ENCODE results near the gene SAMD7. TPM values are rescaled to one million over a fixed set of nuclear protein-coding genes. Genes with fewer than 3 reads are reported as not detected.

Gene SAMD7
- total RNA-seq, 1 donor from 2014 or later = not detected

DNA sequence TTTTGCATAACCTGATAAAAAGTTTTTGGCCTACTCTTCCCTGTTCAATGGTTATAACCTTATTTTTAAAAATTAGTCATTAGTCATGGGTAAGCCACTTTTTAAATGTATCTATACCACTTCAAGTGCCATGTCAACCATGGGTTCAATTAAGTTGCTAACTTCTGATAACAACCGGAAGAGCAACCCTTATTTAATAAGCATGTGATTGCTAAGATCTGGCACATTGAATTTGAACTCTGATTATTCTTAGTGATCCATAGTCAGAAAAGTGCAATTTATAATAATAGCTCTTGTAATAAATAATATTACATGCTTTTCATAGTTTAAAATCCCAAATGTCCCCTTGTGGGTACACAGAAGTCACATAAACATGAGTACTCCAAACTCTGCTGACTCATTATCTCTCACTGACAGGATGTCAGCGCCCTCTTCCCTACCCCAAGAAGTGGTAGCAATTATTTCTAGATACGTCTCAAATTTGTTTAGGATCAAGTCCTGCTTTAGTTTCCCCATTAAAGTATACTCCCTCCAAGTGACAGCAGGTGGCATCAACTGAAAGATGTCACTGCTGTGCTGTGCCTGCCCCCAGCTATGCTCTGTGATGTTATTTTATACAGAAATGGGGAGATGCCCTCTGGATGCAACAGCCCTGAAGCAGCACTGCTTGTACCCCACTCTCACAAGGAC lies 18.6 kb downstream of the SAMD7 start:
- no peaks in the 10 kb centered on the region for H3K36me3 Mint-ChIP-seq (ENCODE audit: low read depth)
- no peak overlapping the region for H3K27ac Mint-ChIP-seq (ENCODE audit: unreplicated experiment)
- TF ChIP-seq, protein P1, sequence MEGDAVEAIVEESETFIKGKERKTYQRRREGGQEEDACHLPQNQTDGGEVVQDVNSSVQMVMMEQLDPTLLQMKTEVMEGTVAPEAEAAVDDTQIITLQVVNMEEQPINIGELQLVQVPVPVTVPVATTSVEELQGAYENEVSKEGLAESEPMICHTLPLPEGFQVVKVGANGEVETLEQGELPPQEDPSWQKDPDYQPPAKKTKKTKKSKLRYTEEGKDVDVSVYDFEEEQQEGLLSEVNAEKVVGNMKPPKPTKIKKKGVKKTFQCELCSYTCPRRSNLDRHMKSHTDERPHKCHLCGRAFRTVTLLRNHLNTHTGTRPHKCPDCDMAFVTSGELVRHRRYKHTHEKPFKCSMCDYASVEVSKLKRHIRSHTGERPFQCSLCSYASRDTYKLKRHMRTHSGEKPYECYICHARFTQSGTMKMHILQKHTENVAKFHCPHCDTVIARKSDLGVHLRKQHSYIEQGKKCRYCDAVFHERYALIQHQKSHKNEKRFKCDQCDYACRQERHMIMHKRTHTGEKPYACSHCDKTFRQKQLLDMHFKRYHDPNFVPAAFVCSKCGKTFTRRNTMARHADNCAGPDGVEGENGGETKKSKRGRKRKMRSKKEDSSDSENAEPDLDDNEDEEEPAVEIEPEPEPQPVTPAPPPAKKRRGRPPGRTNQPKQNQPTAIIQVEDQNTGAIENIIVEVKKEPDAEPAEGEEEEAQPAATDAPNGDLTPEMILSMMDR (IDR thresholded peaks at IDR 0.05) = no peak
- H3K27me3 Mint-ChIP-seq (ENCODE audit: low read depth) = peaks cover 16% of the 10 kb centered on the region
- no peak overlapping the region for H3K4me3 Mint-ChIP-seq (ENCODE audit: unreplicated experiment)
- no peak for DNase-seq (ENCODE audit: low spot score)
- no peaks in the 10 kb centered on the region for H3K9me3 Mint-ChIP-seq (ENCODE audit: low read depth)
- H3K4me1 Mint-ChIP-seq (ENCODE audit: low read depth) = no peaks in the 10 kb centered on the region

DNA sequence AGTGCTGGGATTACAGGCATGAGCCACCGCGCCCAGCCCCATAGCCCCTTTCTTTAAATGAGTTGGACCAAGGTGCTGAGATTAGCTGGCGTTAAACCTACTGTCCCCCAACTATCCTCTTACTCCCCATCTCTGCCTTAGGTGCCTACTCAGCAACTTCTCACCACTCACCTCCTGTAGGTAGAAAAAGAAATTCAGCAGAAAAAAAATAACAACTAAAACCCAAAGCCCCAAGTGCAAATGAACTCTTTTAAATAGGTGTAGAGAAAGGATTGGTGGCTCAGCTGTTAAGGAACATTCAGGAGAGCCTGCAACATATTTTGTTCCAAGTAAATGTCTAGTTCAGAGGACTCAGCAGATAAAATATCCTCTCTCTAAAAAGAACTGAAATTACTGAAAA lies 19.5 kb downstream of the SAMD7 start:
- no peaks in the 10 kb centered on the region for H3K36me3 Mint-ChIP-seq (ENCODE audit: low read depth)
- H3K4me3 Mint-ChIP-seq (ENCODE audit: unreplicated experiment) = no peak overlapping the region
- H3K27me3 Mint-ChIP-seq (ENCODE audit: low read depth) = peaks cover 25% of the 10 kb centered on the region
- TF ChIP-seq, protein P1 (IDR thresholded peaks at IDR 0.05) = no peak
- no peak for DNase-seq (ENCODE audit: low spot score)
- H3K9me3 Mint-ChIP-seq (ENCODE audit: low read depth) = no peaks in the 10 kb centered on the region
- H3K4me1 Mint-ChIP-seq (ENCODE audit: low read depth) = no peaks in the 10 kb centered on the region
- no peak overlapping the region for H3K27ac Mint-ChIP-seq (ENCODE audit: unreplicated experiment)

DNA sequence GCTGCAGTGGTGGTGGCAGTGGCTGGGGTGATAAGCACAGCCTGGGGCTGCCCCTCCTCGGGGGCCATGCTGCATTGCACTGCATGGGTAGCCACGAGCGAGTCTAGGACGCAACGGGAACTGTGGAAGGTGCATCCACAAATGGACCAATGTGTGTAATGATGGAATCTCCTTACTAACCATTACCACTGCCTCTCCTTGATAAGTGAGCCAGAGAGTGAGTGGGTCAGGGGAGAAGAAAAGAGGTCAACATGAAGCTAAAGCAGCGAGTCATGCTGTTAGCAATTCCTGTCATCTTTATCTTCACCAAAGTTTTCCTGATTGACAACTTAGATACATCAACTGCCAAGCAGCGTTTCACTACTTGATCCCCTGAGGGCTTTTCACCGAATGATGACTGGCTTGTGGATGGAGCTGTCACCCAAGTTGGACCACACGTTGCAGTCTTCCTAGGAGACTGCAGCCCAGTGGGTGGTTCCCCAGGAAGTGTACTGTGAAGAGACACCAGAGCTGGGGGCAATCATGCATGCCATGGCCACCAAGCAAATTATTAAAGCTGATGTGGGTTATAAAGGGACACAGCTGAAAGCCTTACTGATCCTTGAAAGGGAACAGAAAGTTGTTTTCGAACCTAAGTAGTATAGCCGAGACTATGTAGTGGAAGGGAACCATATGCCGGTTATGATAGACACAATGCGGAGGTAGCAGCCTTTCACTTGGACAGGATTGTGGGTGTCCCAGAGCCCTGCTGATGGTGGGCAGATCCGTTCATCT lies 20.6 kb downstream of the SAMD7 start:
- no peak for DNase-seq (ENCODE audit: low spot score)
- Mint-ChIP-seq H3K4me3 (ENCODE audit: unreplicated experiment) (no peak overlapping the region), H3K27ac (ENCODE audit: unreplicated experiment) (no peak overlapping the region), H3K9me3 (ENCODE audit: low read depth) (no peaks in the 10 kb centered on the region), H3K4me1 (ENCODE audit: low read depth) (no peaks in the 10 kb centered on the region), H3K36me3 (ENCODE audit: low read depth) (no peaks in the 10 kb centered on the region), H3K27me3 (ENCODE audit: low read depth) (peaks cover 30% of the 10 kb centered on the region)
- TF ChIP-seq, protein P1 (IDR thresholded peaks at IDR 0.05) = no peak

DNA sequence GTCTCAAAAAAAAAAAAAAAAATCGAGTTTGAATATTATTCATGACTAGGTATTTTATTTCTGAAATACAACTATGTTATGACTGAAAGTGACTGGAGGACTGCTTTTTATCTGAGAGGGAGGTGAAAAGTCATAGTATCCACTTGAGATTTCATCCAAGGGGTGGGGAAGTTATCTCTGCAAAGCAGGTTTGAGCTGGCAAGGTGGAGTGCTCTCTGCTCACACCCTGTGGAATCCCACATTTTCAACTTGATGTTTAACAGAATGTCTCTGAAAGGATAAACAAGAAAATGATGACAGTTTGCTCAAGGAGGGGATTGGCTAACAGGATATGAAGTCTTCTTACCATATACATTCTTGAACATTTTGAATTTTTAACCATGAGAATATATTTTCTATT lies 27.9 kb downstream of the SAMD7 start:
- Mint-ChIP-seq H3K27ac (ENCODE audit: unreplicated experiment) (no peak overlapping the region), H3K4me1 (ENCODE audit: low read depth) (peaks cover 7% of the 10 kb centered on the region), H3K4me3 (ENCODE audit: unreplicated experiment) (no peak overlapping the region), H3K27me3 (ENCODE audit: low read depth) (peaks cover 32% of the 10 kb centered on the region), H3K9me3 (ENCODE audit: low read depth) (no peaks in the 10 kb centered on the region), H3K36me3 (ENCODE audit: low read depth) (no peaks in the 10 kb centered on the region)
- TF ChIP-seq, protein P1 (IDR thresholded peaks at IDR 0.05) = no peak
- no peak for DNase-seq (ENCODE audit: low spot score)

DNA sequence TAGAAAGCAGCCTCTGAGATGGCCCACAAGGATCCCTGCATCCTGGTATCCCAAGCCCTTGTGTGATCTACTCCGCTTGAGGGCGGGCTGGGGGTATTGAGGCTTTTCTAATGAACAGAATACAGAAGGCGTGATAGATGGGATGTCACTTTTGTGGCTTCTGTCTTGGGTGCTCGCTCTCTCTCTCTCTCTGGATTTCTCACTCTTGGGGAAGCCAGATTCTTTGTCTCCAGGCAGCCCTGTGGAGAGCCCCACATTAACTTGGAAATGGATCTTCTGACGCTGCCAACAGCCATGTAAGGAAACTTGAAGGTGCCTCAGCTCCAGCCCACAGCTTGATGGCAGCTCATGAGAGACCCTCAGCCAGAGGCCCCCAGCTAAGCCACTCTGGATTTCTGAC lies 28.4 kb downstream of the SAMD7 start:
- DNase-seq (ENCODE audit: low spot score) = no peak
- no peak overlapping the region for H3K4me3 Mint-ChIP-seq (ENCODE audit: unreplicated experiment)
- TF ChIP-seq, protein P1 (IDR thresholded peaks at IDR 0.05) = no peak
- H3K27me3 Mint-ChIP-seq (ENCODE audit: low read depth) = peaks cover 29% of the 10 kb centered on the region
- no peaks in the 10 kb centered on the region for H3K36me3 Mint-ChIP-seq (ENCODE audit: low read depth)
- no peaks in the 10 kb centered on the region for H3K9me3 Mint-ChIP-seq (ENCODE audit: low read depth)
- H3K4me1 Mint-ChIP-seq (ENCODE audit: low read depth) = peaks cover 7% of the 10 kb centered on the region
- no peak overlapping the region for H3K27ac Mint-ChIP-seq (ENCODE audit: unreplicated experiment)

Data from chondrocyte (in vitro differentiated cells).